Activated CD4-positive, alpha-beta T cell treated with anti-CD3 and anti-CD28 coated beads for 24 hours (primary cell): Measurements from ENCODE around the gene PSME1.
A peak's percentile ranks its signal among the peaks of the same experiment; 100 is the strongest.

ENCODE experiments used
- DNase-seq, 2 donors: peaks; one replicate each; pipeline ENCODE4 v3.0.0-alpha.2; 2020; ENCODE audit warnings: low read depth in 2 of 2

PSME1 gene

GRCh38 chr14:24130380-24130716, 5.6 kb upstream of the PSME1 start, which contains the start of gene FITM1:
Gene FITM1, plus strand, starts transcription at chr14:24130659. Its CDS starts 905 bp downstream, at chr14:24131564.
- DNase-seq: no peak

- no peak for DNase-seq
These were observed 5.1 kb upstream of the PSME1 start for GRCh38 chr14:24130717-24131548.

GRCh38 chr14:24131549-24131966, 4.4 kb upstream of the PSME1 start:
- no peak for DNase-seq

GRCh38 chr14:24132061-24132685, 3.8 kb upstream of the PSME1 start:
- no peak for DNase-seq

- no peak for DNase-seq
These were observed 3.0 kb upstream of the PSME1 start for GRCh38 chr14:24132976-24133375.

- no peak for DNase-seq
These were observed 2.3 kb upstream of the PSME1 start for GRCh38 chr14:24133735-24134134.

GRCh38 chr14:24135584-24135833, 485 bp upstream of the PSME1 start:
- no peak for DNase-seq

- DNase-seq: no peak
These were observed 912 bp downstream of the PSME1 start for GRCh38 chr14:24136684-24137528.

GRCh38 chr14:24137529-24138395, 1.8 kb downstream of the PSME1 start:
- no peak for DNase-seq

- no peak for DNase-seq
These were observed 2.6 kb downstream of the PSME1 start for GRCh38 chr14:24138396-24139271.

GRCh38 chr14:24139272-24139934, 3.4 kb downstream of the PSME1 start:
- no peak for DNase-seq

GRCh38 chr14:24141097-24141880, 5.3 kb downstream of the PSME1 start, which contains the start of gene EMC9:
Gene EMC9, minus strand, starts transcription at chr14:24141591. Its CDS starts 287 bp downstream, at chr14:24141304.
- peak; percentile 99 to 100 for DNase-seq

GRCh38 chr14:24143511-24143910, 7.5 kb downstream of the PSME1 start:
- DNase-seq: no peak

GRCh38 chr14:24144451-24144850, 8.5 kb downstream of the PSME1 start:
- DNase-seq: no peak

- DNase-seq: no peak
These were observed 9.2 kb downstream of the PSME1 start for GRCh38 chr14:24145219-24145618.

- DNase-seq: no peak
These were observed 9.9 kb downstream of the PSME1 start for GRCh38 chr14:24145690-24146452.

GRCh38 chr14:24146453-24146977, 10.5 kb downstream of the PSME1 start, which contains the start of gene PSME2:
Gene PSME2, minus strand, starts transcription at chr14:24146610. Its CDS starts 29 bp downstream, at chr14:24146581.
- DNase-seq: peak; percentile 75 to 86
